ENCODE data around the gene GPR137B.

DNA sequence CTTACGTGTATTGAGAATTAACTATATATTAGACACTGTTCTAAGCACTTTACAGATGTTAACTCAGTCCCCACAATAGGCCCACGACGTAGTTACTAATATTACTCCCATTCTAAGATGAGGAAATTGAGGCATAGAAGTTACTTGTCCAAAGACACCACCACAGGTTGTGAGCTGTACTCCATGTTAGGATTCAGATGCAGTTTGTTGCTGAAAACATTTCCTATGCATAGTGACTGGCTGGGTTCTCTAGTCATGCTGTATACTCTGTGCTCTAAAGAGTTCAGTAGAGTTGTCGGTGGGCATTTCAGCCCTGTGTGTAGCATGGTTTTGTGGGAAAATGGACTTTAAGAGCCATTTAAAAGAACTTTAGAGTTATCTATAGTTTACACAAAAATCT is 65.2 kb downstream of the GPR137B start:
- no peak for TF ChIP-seq POLR2A (IDR thresholded peaks at IDR 0.05)
- TF ChIP-seq, protein P1, sequence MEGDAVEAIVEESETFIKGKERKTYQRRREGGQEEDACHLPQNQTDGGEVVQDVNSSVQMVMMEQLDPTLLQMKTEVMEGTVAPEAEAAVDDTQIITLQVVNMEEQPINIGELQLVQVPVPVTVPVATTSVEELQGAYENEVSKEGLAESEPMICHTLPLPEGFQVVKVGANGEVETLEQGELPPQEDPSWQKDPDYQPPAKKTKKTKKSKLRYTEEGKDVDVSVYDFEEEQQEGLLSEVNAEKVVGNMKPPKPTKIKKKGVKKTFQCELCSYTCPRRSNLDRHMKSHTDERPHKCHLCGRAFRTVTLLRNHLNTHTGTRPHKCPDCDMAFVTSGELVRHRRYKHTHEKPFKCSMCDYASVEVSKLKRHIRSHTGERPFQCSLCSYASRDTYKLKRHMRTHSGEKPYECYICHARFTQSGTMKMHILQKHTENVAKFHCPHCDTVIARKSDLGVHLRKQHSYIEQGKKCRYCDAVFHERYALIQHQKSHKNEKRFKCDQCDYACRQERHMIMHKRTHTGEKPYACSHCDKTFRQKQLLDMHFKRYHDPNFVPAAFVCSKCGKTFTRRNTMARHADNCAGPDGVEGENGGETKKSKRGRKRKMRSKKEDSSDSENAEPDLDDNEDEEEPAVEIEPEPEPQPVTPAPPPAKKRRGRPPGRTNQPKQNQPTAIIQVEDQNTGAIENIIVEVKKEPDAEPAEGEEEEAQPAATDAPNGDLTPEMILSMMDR (IDR thresholded peaks at IDR 0.05) = no peak

Measured in adrenal gland (tissue), 5 donors.